Measurements from ENCODE around the gene OR7D4.
"Not testable (repeated sequence)": the region's sequence is repeated elsewhere in the genome, so short reads cannot be mapped to it uniquely, and the experiment has no call there.

OR7D4 gene

DNA sequence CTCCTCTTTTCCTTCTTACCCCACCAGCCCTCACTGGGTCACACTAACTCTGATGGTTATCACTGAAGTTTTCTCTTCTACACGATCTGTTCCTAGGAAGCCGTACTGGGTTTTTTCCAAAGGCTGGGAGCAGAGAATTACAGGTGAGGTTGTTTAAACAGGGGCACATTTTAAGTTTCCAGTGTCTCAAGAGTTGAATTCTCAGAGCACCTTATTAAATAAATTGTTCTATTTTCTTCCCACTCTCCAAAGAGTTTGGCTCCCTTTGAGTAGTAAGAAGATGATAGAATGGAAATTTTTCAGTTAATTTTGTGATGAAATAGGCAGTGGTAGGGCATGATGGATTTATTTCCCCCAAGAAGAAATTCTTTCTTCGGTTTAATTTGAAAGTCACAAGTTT lies at the start of gene OR7D4:
Gene OR7D4, minus strand, starts transcription at position 101 of the 400 bp plus-strand sequence. CDS start 4,752 bp downstream, outside the sequence.
- DNase-seq: no peak

DNA sequence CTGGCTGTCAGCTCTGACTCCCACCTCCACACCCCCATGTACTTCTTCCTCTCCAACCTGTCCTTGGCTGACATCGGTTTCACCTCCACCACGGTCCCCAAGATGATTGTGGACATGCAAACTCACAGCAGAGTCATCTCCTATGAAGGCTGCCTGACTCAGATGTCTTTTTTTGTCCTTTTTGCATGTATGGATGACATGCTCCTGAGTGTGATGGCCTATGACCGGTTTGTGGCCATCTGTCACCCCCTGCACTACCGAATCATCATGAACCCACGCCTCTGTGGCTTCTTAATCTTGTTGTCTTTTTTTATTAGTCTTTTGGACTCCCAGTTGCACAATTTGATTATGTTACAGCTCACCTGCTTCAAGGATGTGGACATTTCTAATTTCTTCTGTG lies 31.8 kb upstream of the OR7D4 start:
- no peak for DNase-seq

DNA sequence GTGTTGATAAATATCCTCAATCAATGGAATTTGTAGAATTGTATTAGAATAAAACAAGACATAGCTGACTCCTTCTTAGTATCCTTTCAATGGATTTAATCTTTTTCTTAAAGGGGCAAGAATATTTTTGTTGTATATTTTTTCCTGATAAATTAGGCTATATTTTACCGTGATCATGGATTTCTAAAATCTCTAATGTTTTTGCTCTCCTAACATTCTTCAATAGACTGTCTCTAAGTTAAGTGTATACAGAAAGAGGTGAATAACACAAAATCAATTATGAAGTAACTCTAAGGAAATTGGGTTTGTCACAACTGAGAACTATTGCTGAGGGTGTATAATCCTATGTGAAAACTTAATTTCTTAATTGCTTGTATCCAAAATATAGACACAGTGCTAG lies 31.2 kb upstream of the OR7D4 start, which contains the start of gene OR7E24:
Gene OR7E24, plus strand, starts transcription at position 301 of the 400 bp plus-strand sequence. CDS start 114 bp downstream, outside the sequence.
- DNase-seq: no peak

DNA sequence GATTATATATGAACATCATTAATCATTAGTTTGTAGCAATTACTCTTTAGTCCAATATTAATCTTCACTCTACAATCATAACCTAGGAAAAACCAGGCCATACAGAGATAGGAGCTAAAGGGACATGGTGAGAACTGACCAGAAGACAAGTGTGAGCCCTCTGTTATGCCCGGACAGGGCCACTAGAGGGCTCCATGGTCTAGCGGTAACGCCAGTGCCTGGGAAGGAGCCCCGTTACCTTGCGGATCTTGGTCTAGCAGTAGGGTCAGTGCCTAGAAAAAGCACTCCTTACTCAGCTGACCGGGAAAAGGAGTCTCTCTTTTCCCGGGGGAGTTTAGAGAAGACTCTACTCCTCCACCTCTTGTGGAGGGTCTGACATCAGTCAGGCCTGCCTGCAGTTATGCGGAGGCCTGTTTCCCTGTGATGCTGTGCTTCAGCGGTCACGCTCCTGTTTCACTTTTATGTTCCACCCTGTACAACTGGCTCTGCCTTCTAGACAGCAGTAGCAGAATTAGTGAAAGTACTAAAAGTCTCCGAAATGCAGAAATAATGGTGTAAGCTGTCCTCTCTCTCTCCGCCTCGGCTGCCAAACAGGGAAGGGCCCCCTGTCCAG lies 13.8 kb downstream of the OR7D4 start:
- peak; percentile 28 for DNase-seq

DNA sequence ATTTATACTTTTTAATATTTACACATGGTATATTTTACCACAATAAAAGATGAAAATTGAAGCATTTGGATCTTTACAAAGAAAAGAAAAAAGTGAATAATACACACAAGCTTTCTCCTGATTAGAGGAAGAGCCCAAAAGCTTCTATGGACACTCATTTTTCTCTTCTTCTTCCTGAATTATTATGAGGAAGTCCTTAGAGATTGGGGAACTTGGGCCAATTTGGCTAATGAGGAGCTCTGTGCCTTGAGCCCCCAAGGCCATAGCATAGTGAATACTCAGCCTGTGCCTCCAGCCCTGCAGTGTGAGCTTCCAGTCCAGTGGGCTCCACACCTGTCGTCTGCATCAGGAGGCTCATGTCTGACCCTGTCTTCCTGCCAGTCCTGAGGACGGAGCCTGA lies 21.3 kb downstream of the OR7D4 start:
- DNase-seq: not testable (repeated sequence)

DNA sequence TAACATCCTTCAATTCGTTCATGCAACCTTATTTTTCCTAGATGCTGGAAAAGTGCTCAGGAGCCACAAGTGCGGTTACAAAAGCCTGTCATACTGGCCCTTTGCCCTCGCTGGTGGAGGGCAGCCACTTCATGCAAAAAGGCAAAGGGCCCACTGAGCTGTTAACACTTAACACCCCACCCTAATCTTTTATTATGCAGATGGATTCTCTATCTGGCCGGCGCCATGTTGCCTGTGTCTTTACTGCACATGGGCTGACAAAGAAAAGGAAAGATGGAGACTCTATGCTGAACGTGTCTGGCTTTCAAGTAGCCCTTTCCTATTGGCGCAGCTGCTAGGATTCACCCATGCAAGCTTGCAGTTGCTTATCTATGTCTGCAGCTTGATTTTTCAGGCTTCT lies 29.9 kb downstream of the OR7D4 start:
- no peak for DNase-seq

DNA sequence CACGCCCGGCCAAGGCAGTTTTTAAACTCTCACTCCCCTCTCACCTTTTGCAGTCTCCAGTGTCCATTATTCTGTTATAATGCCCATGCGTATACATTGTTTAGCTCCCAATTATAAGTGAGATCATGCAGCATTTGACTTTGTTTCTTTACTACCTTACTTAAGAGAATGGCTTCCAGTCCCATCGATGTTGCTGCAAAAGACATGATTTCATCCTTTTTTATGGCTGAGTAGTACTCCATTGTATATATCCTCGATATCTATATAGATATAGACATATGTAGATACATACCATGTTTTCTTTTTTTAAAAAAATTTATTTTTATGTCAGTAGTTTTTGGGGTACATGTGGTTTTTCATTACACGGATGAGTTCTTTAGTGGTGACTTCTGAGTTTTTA lies 32.2 kb downstream of the OR7D4 start:
- no peak for DNase-seq

DNA sequence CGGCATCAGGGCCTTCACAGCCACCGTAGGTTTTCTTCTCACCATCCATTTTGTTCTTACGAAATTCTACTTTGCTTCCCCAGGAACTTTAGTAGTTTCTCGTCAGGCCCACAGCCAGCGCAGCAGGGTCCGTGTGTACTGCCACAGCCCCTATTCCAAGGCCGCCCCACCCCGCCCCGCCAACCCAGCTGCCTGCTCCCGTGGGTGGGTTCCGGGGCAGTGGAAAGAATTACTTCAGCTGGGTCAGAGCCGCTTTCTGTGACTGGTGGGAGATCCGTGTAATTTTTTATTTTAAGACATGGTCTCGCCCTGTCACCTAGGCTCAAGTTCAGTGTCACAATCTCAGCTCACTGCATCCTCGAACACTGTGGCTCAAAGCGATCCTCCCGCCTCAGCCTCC lies 36.4 kb downstream of the OR7D4 start:
- no peak for DNase-seq

DNA sequence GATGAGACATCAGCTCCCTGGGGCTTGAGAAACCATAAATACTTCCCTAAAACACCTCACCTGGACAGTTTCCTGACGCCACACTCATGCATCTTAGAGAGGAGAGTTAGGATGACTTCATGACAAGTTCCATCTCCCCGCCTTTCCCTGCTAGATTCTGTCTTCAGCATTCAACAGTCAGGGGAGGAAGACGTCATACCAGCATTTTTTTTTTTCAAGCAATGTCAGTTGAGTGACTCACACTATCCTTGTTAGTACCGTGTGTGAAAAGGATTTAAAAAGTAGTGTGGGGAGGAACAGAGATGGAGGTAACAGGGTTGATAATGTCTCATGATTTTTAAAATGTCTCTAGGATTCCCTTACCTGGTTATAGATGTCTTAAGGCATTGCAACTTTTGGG lies 40.5 kb downstream of the OR7D4 start, which contains the start of gene OR7D2:
Gene OR7D2, plus strand, starts transcription at position 79 of the 400 bp plus-strand sequence. CDS start 6,803 bp downstream, outside the sequence.
- DNase-seq: no peak

DNA sequence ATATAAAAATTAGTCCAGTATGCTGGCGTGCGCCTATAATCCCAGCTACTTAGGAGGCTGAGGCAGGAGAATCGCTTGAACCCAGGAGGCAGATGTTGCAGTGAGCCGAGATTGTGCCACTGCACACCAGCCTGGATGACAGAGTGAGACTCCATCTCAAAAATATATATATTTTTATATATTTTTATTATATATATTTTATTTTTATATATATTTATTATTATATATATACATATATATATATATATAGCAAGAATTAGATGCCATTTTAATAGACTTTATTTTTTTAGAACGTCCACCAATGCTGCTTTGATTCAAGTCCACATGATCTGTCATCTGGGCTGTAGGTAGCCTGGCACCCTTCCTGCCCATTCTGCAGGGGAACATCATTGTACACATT lies 44.1 kb downstream of the OR7D4 start:
- no peak for DNase-seq

DNA sequence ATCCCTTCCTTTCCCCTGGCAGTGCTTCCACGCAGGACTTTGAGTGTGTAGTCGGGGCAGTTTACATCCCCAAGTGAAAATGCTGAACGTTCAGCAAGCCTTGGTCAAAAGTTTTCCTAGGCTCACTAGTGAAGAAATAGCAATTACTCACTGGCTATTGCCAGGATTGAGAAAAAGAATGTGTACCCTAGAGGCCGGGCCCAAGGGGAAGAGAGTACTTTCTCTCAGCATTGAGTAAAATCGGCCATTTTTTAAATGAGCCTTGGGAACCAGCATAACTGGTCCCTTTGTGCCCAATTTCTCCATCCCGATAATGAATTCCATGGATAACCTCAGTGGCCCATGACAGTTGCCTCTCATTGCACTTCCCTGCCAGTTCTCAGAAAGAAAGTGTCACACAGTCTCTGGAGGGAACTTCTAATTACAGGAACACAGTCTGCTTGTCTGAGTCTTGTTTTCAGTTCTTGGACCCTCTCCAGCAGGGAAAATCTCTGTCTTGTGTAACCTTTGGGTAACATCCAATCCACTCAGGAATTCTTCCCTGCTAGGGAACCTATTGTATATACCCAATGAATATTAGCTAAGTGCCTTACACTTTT lies 47.9 kb downstream of the OR7D4 start:
- DNase-seq: no peak

DNA sequence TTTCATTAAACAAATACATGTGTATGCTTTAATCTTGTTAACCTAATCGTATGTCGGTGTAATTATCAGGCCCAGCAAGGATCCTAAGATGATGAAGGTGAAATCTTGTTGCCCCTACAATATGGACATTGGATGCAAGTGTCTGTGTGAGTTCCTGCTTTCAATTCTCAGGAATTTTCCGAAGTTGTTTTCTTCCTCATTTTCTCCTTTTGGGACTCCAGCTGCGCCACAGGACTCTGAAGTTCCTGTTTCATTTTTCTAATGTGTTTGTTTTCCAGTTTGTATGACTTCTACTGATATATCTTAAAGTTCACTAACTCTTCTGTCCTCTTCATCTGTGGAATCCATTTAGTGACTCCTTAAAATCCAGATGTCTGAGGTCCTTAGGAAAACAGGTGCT lies 52.5 kb downstream of the OR7D4 start:
- no peak for DNase-seq

DNA sequence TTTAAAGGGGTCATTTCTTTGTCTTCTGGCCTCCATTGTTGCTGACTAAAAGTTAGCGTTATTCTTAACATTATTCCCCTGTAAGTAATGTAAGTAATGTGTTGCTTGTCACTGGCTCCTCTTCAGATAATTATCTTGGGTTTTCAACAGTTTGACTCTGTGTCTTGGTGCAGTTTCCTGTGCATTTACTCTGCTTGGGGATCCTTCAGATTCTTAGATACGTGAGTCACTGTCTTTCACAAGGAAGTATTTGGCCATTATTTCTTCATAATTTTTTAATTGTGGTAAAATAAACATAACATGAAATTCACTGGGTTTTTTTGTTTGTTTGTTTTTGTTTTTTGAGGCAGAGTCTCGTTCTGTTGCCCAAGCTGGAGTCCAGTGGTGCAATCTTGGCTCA lies 54.1 kb downstream of the OR7D4 start:
- DNase-seq: no peak

DNA sequence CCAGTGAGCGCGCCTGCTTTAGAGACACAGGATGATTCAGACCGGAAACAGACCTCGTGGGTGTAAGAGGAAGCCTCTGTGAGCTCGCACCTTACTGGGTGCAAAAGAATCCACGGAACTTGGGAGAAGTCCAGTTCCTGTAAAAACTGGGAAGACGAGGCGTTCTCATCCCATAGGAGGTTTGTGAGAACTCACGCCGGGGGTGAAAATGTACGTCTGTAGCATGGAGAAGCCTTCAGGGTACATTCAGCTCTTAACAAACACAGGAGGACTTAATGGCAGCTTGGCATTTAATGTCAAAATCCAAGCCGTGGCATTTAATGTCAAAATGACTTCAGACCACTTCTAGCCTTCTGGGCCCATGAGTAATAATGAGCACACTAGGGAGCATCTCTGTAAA lies 58.0 kb downstream of the OR7D4 start:
- DNase-seq: no peak
